ENCODE data around the gene KIF23. TPM values are rescaled to one million over a fixed set of nuclear protein-coding genes. Genes with fewer than 3 reads are reported as not detected.

KIF23 gene
- total RNA-seq, 1 experiment from 2014 or later, result 87.8 TPM

DNA sequence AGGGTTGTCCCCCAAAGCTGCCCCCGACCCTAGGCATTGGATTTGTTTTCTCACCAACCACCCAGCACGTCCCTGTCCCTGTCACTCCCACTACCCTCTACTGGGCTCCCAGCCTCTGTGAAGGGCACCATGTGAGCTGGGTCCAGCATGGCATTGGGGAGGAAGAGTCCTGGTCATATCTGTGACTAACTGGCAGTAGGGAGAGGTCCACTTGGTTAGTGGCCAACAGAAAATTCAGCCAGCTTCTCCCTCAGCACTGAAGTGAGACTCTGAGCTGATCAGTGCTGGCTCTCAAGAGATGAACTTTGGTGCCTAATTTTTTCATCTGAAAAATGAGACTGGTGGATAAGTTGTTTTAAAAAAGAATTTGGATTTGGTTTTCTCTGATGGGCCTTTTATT lies 11.3 kb upstream of the KIF23 start:
- no peak overlapping the region for H3K4me3 Mint-ChIP-seq
- H3K36me3 Mint-ChIP-seq, result no peaks in the 10 kb centered on the region
- ChIA-PET CTCF (interaction anchor here (1.3 to 2.4 kb wide), 2 partner anchors 7 to 8 kb away, joined by 3 to 7 read pairs; no protein-coding TSS in a partner anchor), POLR2A (no interaction called here)
- H3K27me3 Mint-ChIP-seq (ENCODE audit: low read depth), result no peaks in the 10 kb centered on the region
- H3K27ac Mint-ChIP-seq, result no peak overlapping the region
- DNase-seq (ENCODE audit: low spot score) (no peak), ATAC-seq (no peak)
- TF ChIP-seq ZNF416 (CRISPR knock-in tag; IDR thresholded peaks at IDR 0.05), result no peak
- no peak for TF ChIP-seq HMGXB4 (CRISPR knock-in tag; IDR thresholded peaks at IDR 0.05)
- TF ChIP-seq TEAD1 (CRISPR knock-in tag; IDR thresholded peaks at IDR 0.05), result no peak
- no peak for TF ChIP-seq TP53 (CRISPR knock-in tag; IDR thresholded peaks at IDR 0.05)
- TF ChIP-seq ELF4 (CRISPR knock-in tag; IDR thresholded peaks at IDR 0.05; ENCODE audit: low read depth), result no peak
- TF ChIP-seq ATF3 (CRISPR knock-in tag; conservative IDR thresholded peaks at IDR 0.05), result no peak
- TF ChIP-seq ZNF396 (CRISPR knock-in tag; IDR thresholded peaks at IDR 0.05; ENCODE audit: borderline replicate concordance), result no peak
- TF ChIP-seq, protein P1, sequence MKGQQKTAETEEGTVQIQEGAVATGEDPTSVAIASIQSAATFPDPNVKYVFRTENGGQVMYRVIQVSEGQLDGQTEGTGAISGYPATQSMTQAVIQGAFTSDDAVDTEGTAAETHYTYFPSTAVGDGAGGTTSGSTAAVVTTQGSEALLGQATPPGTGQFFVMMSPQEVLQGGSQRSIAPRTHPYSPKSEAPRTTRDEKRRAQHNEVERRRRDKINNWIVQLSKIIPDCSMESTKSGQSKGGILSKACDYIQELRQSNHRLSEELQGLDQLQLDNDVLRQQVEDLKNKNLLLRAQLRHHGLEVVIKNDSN (CRISPR knock-in tag; IDR thresholded peaks at IDR 0.05), result no peak
- TF ChIP-seq, protein P2, sequence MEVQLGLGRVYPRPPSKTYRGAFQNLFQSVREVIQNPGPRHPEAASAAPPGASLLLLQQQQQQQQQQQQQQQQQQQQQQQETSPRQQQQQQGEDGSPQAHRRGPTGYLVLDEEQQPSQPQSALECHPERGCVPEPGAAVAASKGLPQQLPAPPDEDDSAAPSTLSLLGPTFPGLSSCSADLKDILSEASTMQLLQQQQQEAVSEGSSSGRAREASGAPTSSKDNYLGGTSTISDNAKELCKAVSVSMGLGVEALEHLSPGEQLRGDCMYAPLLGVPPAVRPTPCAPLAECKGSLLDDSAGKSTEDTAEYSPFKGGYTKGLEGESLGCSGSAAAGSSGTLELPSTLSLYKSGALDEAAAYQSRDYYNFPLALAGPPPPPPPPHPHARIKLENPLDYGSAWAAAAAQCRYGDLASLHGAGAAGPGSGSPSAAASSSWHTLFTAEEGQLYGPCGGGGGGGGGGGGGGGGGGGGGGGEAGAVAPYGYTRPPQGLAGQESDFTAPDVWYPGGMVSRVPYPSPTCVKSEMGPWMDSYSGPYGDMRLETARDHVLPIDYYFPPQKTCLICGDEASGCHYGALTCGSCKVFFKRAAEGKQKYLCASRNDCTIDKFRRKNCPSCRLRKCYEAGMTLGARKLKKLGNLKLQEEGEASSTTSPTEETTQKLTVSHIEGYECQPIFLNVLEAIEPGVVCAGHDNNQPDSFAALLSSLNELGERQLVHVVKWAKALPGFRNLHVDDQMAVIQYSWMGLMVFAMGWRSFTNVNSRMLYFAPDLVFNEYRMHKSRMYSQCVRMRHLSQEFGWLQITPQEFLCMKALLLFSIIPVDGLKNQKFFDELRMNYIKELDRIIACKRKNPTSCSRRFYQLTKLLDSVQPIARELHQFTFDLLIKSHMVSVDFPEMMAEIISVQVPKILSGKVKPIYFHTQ (CRISPR knock-in tag; IDR thresholded peaks at IDR 0.05), result no peak
- TF ChIP-seq CREB1 (CRISPR knock-in tag; IDR thresholded peaks at IDR 0.05), result no peak
- TF ChIP-seq USF2 (CRISPR knock-in tag; IDR thresholded peaks at IDR 0.05), result no peak
- TF ChIP-seq ZNF121 (CRISPR knock-in tag; IDR thresholded peaks at IDR 0.05), result no peak
- TF ChIP-seq CBFB (CRISPR knock-in tag; IDR thresholded peaks at IDR 0.05; ENCODE audit: low read depth), result no peak
- no peaks in the 10 kb centered on the region for H3K4me1 Mint-ChIP-seq
- H3K9me3 Mint-ChIP-seq, result no peaks in the 10 kb centered on the region

GRCh38 chr15:69403594-69403993 lies 10.6 kb upstream of the KIF23 start:
- Mint-ChIP-seq H3K9me3 (no peaks in the 10 kb centered on the region), H3K4me3 (no peak overlapping the region), H3K36me3 (no peaks in the 10 kb centered on the region), H3K4me1 (no peaks in the 10 kb centered on the region), H3K27me3 (ENCODE audit: low read depth) (no peaks in the 10 kb centered on the region), H3K27ac (no peak overlapping the region)
- TF ChIP-seq ZNF219 (CRISPR knock-in tag; IDR thresholded peaks at IDR 0.05; ENCODE audit: borderline replicate concordance) (no peak), NFYB (CRISPR knock-in tag; conservative IDR thresholded peaks at IDR 0.05; ENCODE audit: low read depth) (no peak), TCF7 (CRISPR knock-in tag; IDR thresholded peaks at IDR 0.05; ENCODE audit: low read depth) (no peak), E2F4 (CRISPR knock-in tag; IDR thresholded peaks at IDR 0.05; ENCODE audit: borderline replicate concordance, low read depth) (no peak), ZNF121 (CRISPR knock-in tag; IDR thresholded peaks at IDR 0.05) (no peak), ZNF512 (CRISPR knock-in tag; IDR thresholded peaks at IDR 0.05; ENCODE audit: borderline replicate concordance) (no peak)
- TF ChIP-seq, protein P3, sequence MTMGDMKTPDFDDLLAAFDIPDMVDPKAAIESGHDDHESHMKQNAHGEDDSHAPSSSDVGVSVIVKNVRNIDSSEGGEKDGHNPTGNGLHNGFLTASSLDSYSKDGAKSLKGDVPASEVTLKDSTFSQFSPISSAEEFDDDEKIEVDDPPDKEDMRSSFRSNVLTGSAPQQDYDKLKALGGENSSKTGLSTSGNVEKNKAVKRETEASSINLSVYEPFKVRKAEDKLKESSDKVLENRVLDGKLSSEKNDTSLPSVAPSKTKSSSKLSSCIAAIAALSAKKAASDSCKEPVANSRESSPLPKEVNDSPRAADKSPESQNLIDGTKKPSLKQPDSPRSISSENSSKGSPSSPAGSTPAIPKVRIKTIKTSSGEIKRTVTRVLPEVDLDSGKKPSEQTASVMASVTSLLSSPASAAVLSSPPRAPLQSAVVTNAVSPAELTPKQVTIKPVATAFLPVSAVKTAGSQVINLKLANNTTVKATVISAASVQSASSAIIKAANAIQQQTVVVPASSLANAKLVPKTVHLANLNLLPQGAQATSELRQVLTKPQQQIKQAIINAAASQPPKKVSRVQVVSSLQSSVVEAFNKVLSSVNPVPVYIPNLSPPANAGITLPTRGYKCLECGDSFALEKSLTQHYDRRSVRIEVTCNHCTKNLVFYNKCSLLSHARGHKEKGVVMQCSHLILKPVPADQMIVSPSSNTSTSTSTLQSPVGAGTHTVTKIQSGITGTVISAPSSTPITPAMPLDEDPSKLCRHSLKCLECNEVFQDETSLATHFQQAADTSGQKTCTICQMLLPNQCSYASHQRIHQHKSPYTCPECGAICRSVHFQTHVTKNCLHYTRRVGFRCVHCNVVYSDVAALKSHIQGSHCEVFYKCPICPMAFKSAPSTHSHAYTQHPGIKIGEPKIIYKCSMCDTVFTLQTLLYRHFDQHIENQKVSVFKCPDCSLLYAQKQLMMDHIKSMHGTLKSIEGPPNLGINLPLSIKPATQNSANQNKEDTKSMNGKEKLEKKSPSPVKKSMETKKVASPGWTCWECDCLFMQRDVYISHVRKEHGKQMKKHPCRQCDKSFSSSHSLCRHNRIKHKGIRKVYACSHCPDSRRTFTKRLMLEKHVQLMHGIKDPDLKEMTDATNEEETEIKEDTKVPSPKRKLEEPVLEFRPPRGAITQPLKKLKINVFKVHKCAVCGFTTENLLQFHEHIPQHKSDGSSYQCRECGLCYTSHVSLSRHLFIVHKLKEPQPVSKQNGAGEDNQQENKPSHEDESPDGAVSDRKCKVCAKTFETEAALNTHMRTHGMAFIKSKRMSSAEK (CRISPR knock-in tag; IDR thresholded peaks at IDR 0.05; ENCODE audit: borderline replicate concordance), result no peak
- POLR2A ChIA-PET, result no interaction called here
- no peak for DNase-seq (ENCODE audit: low spot score)
- CTCF ChIA-PET, result interaction anchor here (1.1 to 2.4 kb wide), 3 partner anchors 8 to 372 kb away, joined by 3 to 7 read pairs (median 3); no protein-coding TSS in a partner anchor
- no peak for ATAC-seq
